HG03135 (cell line): ENCODE measurements around the gene UCN3.
"Not testable (repeated sequence)": the region's sequence is repeated elsewhere in the genome, so short reads cannot be mapped to it uniquely, and the experiment has no call there.

Source experiments
- ATAC-seq: cut with Tn5 transposase; IDR thresholded peaks from one replicate; pipeline ENCODE4 v1.9.1; 2021; ENCODE audit warnings: mild to moderate bottlenecking, moderate library complexity; ENCODE audit not compliant: unreplicated experiment

UCN3 gene

DNA sequence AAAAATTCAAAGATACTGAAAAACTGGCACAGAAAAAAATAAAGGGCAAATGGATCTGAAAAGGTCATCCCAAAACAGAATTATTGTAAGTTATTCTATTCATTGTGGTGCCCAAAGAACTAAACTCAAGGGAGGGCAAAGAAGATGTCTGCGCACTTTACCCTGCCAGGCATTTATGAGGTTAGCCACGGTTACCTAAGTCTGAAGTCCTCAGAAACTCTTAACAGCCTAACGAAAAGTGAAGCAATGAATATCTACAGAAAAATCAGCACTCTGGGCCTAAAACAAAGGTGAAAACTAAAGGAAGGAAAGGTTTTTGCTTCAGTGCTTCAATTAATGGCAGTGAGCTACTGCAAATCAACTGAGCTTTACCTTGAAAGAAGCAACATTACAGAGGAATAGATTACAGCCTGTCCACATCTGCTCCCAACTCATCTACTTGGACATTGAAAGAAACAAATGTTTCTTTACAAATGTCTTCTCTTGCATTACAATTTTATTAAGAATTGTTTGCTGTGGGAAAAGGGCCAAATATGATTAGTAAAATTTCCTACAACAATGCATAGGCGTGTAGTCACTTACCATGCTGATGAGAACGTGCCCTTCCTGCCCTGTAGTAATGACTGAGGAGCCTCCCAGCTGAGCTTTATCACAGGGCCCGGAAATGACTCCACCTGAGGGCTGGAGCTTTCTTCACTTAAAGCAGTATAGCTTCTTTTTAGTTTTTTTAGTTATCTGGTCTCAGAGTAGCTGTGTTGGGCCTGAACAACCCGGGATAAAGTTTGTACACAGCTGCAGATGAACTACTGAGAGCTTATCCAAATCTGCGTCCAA lies 39.7 kb downstream of the UCN3 start, which contains the start of gene TUBAL3:
Gene TUBAL3, minus strand, starts transcription at position 621 of the 834 bp plus-strand sequence. Its CDS starts 36 bp downstream, at position 585.
- no peak for ATAC-seq

DNA sequence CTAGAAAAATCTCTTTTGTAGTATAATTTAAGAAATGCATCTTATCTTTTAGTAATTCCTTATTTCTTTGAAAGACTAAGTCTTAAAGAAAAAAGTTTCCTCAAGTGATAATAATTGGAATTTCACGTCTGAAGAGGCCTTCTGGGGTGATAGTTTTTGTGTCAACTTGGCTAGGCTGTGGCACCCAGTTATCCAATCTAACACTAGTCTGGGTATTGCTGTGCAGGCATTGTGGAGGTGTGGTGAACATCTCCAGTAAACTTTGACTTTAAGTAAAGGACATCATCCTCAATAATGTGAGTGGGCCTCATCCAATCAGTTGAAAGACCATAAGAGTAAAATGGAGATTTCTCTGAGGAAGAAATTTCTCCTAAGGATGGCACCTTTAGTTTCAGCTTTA lies 42.2 kb downstream of the UCN3 start:
- no peak for ATAC-seq

DNA sequence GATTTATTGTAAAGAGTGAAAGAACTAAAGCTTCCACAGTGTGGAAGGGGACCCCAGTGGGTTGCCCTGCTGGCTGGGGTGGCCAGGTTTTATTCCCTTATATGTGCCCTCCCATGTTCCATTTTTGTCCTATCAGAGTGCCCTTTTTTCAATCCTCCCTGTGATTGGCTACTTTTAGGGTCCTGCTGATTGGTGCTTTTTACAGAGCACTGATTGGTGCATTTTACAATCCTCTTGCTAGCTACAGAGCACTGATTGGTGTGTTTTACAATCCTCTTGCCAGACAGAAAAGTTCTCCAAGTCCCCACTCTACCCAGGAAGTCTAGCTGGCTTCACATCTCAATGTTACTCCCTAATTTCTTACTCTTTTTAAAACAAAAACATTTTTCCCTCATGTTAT lies 46.0 kb downstream of the UCN3 start:
- not testable (repeated sequence) for ATAC-seq

DNA sequence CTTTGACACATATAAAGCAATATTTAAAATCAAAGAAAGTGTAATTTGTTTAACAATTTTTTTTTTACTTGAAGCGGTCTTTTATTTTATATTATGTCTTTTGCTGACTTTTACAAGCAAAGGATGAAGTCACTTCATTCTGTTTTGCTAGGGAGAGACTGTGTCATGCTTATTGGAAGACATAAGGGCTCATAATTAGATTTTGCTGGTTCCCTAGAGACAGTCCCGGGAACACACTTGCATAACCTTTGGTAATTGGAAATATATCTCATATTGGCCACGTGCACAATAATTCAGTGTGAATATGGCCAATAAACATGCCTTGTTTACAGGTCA lies 47.1 kb downstream of the UCN3 start:
- peak; percentile 7 for ATAC-seq

DNA sequence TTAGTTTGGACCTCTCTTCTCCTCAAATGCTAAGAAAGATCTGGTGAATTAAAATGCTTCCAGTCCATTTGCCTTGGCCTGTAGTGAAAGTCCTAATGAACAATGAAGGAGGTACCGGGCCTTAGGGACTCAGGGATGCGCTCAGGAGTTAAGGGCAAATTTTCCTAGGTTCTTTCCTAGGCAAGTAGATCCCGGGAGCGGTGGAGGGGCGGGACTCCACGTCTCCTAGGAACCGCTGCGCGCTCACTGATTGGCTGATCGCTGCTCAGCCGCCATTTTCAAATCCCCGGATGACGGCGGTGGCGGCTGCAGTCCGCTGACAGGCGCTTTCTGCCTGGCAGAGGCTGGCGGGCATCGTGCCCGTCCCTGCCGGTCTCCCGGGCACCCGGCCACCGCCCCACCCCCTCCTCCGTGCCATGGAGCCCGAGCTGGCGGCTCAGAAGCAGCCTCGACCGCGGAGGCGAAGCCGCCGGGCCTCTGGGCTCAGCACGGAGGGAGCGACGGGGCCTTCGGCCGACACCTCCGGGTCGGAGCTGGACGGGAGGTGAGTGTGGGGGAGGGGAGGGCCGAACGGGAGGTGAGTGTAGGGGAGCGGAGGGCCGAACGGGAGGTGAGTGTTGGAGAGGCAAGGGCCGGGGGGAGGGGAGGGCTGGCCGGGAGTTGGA lies 47.6 kb downstream of the UCN3 start, which contains the start of gene NET1:
Gene NET1, plus strand, starts transcription at position 281 of the 665 bp plus-strand sequence. Its CDS starts 136 bp downstream, at position 417.
- ATAC-seq = peak; percentile 99

DNA sequence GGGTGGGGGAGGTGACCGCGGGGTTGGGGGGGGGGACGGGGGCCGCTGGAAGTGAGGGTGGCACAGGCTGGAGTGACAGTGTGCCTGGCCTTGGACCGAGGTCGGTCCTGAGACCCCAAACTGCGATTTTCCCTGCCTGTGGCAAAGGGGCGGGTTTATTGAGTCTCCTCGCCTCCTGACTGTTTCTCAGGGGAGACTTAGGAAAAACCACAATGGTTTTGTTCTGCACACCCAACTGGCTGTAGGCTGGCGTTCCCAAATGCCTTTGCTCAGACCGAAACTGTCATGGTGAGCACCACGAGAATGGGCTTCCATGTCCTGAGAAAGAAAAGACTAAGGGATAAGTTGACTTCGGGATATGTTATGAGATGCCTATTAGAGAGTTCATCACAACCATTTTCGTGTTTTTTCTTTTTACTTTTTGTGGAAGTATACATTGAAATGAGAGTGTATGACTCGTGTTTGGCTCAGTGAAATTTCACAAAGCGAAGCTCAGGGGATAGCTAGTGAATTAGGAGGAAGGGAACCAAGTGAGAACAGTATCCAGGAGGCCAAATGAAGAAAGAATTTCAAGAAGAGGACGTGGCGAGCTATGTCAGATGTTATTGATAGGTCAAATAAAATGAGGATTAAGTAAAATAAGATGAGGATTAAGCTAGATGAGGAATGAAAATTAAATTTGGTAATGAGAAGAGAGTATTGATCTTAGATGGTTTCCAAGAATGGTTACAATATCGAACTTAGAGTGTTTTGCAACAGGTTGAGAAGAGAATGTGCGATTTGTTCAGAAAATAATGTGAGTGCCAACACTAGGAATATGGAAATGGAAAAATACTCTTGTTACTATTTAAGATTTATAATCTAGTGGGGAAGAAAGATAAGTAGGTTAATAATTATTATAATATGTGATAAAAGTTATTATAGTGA lies 48.5 kb downstream of the UCN3 start:
- no peak for ATAC-seq

DNA sequence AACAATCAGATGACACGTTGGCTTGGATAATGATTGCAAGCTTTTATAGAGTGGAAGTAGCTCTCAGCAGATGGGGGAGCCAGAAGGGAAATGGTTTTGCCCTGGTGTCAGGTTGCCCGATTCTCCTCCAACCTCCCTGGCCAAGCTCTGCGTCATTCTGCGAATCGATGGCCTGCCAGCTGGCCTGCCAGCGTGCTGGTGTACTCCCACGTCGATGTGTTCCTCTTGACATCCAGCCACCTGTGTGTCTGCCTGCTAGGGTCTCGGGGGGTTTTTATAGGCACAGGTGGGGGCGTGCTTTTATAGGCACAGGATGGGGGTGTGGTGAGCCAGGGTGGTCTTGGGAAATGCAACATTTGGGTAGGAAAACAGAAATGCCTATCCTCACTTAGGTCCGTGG lies 52.2 kb downstream of the UCN3 start:
- ATAC-seq = no peak

DNA sequence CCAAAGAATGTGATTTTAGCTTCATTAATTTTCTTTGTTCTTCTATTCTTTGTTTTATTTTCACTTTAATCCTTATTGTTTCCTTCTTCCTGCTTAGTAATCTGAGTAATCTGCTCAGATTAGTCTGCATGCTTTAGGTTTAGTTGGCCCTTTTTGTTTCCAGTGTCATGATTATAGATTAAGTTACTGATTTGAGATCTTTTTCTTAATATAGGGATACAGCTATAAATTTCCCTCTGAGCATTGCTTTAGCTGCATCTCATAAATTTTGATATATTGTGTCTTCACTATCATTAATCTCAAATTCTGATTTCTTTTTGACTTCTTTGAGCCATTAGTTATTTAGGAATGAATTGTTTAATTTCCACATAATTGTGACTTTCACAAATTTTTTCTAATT lies 53.8 kb downstream of the UCN3 start:
- ATAC-seq = no peak

DNA sequence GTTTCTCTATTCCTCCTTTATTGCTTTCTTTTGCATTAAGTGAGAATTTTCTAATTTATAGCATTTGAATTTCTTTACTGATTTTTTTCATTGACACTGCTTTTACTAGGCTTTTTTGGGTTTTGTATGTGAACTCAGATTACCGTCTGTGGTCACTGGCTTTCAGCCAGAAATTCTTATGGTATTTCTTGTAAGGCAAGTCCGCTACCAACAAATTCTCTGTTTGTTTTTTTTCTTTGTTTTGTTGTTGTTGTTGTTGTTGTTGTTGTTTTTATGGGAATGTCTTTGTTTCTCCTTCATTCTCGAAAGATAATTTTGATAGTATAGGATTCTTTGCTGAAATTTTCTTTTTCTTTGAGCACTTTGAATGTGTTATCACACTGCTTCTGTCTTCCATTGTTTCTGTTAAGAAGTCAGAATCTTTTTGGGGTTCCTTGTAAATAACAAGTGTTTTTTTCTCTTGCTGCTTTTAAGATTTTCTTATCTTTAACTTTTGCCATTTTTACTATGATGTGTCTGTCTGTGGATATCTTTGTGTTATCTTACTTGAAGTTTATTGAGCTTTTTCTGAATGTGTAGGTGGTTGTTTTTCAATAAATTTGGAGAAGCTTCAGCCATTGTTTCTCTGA lies 54.8 kb downstream of the UCN3 start:
- no peak for ATAC-seq

DNA sequence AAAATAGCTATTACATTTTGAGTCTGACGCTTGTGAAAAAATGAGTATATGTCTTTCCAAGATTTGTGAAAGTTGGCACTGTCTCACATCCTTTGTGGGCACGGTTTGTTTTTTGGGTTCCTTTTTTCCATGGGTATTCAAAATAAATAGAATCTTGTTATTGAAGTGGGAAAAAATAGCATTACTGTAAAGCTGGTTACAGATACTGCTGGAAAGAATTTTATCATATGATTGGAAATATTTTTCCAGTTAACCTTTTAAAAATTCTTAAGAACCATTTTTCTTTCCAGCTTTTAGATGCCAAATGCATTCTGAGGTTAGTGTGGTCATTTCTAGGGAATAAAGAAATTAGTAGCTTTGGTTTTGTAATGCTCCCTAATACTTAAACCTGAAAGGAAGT lies 59.0 kb downstream of the UCN3 start:
- ATAC-seq = no peak
